Small intestine (tissue), 7 donors: ENCODE results near the gene LMO4. TPM values are rescaled to one million over a fixed set of nuclear protein-coding genes. Genes with fewer than 3 reads are reported as not detected.
A peak's percentile ranks its signal among the peaks of the same experiment; 100 is the strongest.

ENCODE experiments used
- DNase-seq, 2 donors: peaks; one replicate each; pipeline versions ENCODE4 v3.0.0 to v3.0.0-alpha.2; 2013
- FAIRE-seq: peaks from 2 replicates; lab custom pipeline; 2012; peaks lifted over from hg19 to GRCh38; lab: Jason Lieb, UNC
- H3K27ac ChIP-seq, 3 donors: one replicate each; pipeline ENCODE4 v1.5.1; 2013; ENCODE audit warnings: low read length in 2 of 3, mild to moderate bottlenecking in 2 of 3, control low read depth in 1 of 3, inconsistent platforms in 1 of 3, low read depth in 1 of 3, moderate library complexity in 1 of 3
- H3K27me3 ChIP-seq, 3 donors: one replicate each; pipeline ENCODE4 v1.6.1; 2013; ENCODE audit warnings: low read length in 3 of 3, inconsistent platforms in 1 of 3; ENCODE audit not compliant: control insufficient read depth in 3 of 3, insufficient read depth in 3 of 3
- H3K36me3 ChIP-seq, 3 donors: one replicate each; pipeline ENCODE4 v1.6.1; 2013; ENCODE audit warnings: low read length in 3 of 3, inconsistent platforms in 1 of 3, low read depth in 1 of 3, mild to moderate bottlenecking in 1 of 3, moderate library complexity in 1 of 3; ENCODE audit not compliant: control insufficient read depth in 3 of 3, insufficient read depth in 2 of 3
- H3K4me1 ChIP-seq, 3 donors: one replicate each; pipeline ENCODE4 v1.6.1; 2013; ENCODE audit warnings: low read length in 2 of 3, inconsistent platforms in 1 of 3, low read depth in 1 of 3, mild to moderate bottlenecking in 1 of 3, moderate library complexity in 1 of 3; ENCODE audit not compliant: control insufficient read depth in 3 of 3, insufficient read depth in 2 of 3
- H3K4me3 ChIP-seq, 3 donors: one replicate each; pipeline ENCODE4 v1.5.1; 2013; ENCODE audit warnings: low read length in 3 of 3, control low read depth in 1 of 3, inconsistent platforms in 1 of 3, low read depth in 1 of 3, mild to moderate bottlenecking in 1 of 3, moderate library complexity in 1 of 3
- H3K9me3 ChIP-seq, 2 donors: one replicate each; pipeline ENCODE4 v1.6.1; 2013; ENCODE audit warnings: low read depth in 1 of 2, low read length in 1 of 2; ENCODE audit not compliant: control insufficient read depth in 2 of 2, insufficient read depth in 1 of 2
- WGBS, 3 donors: extraction: QIAGEN DNeasy Blood & Tissue Kit; methylation state at CpG; one replicate each; pipeline ENCODE4 v1.1.7; 2013; 5-methylcytosine and 5-hydroxymethylcytosine counted together
- polyA plus RNA-seq, 4 donors: library from polyadenylated mRNA; stranded (reverse) in 3 of 4; unstranded in 1 of 4; fragments of 200-250 nt in 3 of 4; fragments of 120-200 nt in 1 of 4; gene quantifications; one replicate each; pipeline versions ENCODE4 v1.2.1 to v1.2.3, GENCODE V29; 2013
- donor health status: healthy with polysubstance abuse.
- donor health status: control.
- donor health status: control.
- donor health status: Bipolar disorder and iron deficiency.
- donor health status: healthy.

Gene LMO4
- polyA plus RNA-seq, 4 donors: 66.4 to 162 (median 94.9) TPM

- H3K27me3 ChIP-seq: no peaks in the 10 kb centered on the region
- H3K9me3 ChIP-seq: no peaks in the 10 kb centered on the region
- no peak for FAIRE-seq
- WGBS, 3 donors: 78 to 87% (median 85%) methylated on average over 5 of the region's 5 CpGs
- H3K4me3 ChIP-seq: no peak overlapping the region
- no peak overlapping the region for H3K27ac ChIP-seq
- H3K36me3 ChIP-seq: peaks cover 10 to 22% (median 20%) of the 10 kb centered on the region in 3 donors
- no peak for DNase-seq
- peaks cover 4 to 28% (median 12%) of the 10 kb centered on the region in 3 donors for H3K4me1 ChIP-seq
Observed at GRCh38 chr1:87337606-87338005, 8.9 kb downstream of the LMO4 start.

- FAIRE-seq: no peak
- Histone ChIP-seq H3K4me1 (peaks cover 7 to 29% (median 8%) of the 10 kb centered on the region in 3 donors), H3K4me3 (no peak overlapping the region), H3K27me3 (no peaks in the 10 kb centered on the region), H3K9me3 (no peaks in the 10 kb centered on the region), H3K27ac (no peak overlapping the region), H3K36me3 (peaks cover 10 to 22% (median 20%) of the 10 kb centered on the region in 3 donors)
- no peak for DNase-seq
- WGBS, 3 donors: 62 to 70% (median 70%) methylated on average over 3 of the region's 3 CpGs
Observed at GRCh38 chr1:87338566-87338965, 9.9 kb downstream of the LMO4 start.

GRCh38 chr1:87344231-87344630 lies 15.6 kb downstream of the LMO4 start:
- WGBS, 3 donors: 91 to 95% (median 92%) methylated on average over 3 of the region's 3 CpGs
- DNase-seq (no peak), FAIRE-seq (no peak)
- no peak overlapping the region for H3K4me3 ChIP-seq
- H3K9me3 ChIP-seq: no peaks in the 10 kb centered on the region
- peaks cover 2 to 25% (median 6%) of the 10 kb centered on the region in 3 donors for H3K4me1 ChIP-seq
- no peak overlapping the region for H3K27ac ChIP-seq
- no peaks in the 10 kb centered on the region for H3K27me3 ChIP-seq
- peaks cover 15 to 17% (median 15%) of the 10 kb centered on the region in 3 donors for H3K36me3 ChIP-seq

GRCh38 chr1:87346130-87346814 lies 17.6 kb downstream of the LMO4 start:
- WGBS, 3 donors: 73 to 79% (median 78%) methylated on average over 8 of the region's 8 CpGs
- Histone ChIP-seq H3K4me3 (no peak overlapping the region), H3K4me1 (peaks cover 2 to 34% (median 6%) of the 10 kb centered on the region in 3 donors), H3K9me3 (no peaks in the 10 kb centered on the region), H3K36me3 (peaks cover 6 to 9% (median 7%) of the 10 kb centered on the region in 3 donors), H3K27me3 (no peaks in the 10 kb centered on the region), H3K27ac (peak overlapping the region in 1 of 3 donors; percentile 38)
- no peak for FAIRE-seq
- peak; percentile 32 to 51 for DNase-seq

- Histone ChIP-seq H3K4me1 (peaks cover 2 to 30% (median 3%) of the 10 kb centered on the region in 3 donors), H3K4me3 (no peak overlapping the region), H3K27me3 (no peaks in the 10 kb centered on the region), H3K36me3 (peaks cover 1 to 6% (median 5%) of the 10 kb centered on the region in 3 donors), H3K27ac (peak overlapping the region in 1 of 3 donors; percentile 29), H3K9me3 (no peaks in the 10 kb centered on the region)
- DNase-seq (no peak), FAIRE-seq (no peak)
- WGBS, 3 donors: 71 to 86% (median 84%) methylated on average over 7 of the region's 7 CpGs
Observed at GRCh38 chr1:87348341-87349019, 19.8 kb downstream of the LMO4 start.

GRCh38 chr1:87349036-87349435 lies 20.4 kb downstream of the LMO4 start:
- H3K27ac ChIP-seq: peak overlapping the region in 1 of 3 donors; percentile 29
- 43 to 66% (median 49%) methylated on average over 2 of the region's 2 CpGs for WGBS, 3 donors
- no peaks in the 10 kb centered on the region for H3K9me3 ChIP-seq
- H3K4me3 ChIP-seq: no peak overlapping the region
- H3K36me3 ChIP-seq: peaks cover 1 to 6% (median 5%) of the 10 kb centered on the region in 3 donors
- peaks cover 2 to 30% (median 2%) of the 10 kb centered on the region in 3 donors for H3K4me1 ChIP-seq
- H3K27me3 ChIP-seq: no peaks in the 10 kb centered on the region
- DNase-seq (peak in 1 of 2 donors; percentile 52), FAIRE-seq (no peak)

- WGBS, 3 donors: 90 to 100% (median 98%) methylated on average over 3 of the region's 3 CpGs
Observed at GRCh38 chr1:87355894-87356293, 27.2 kb downstream of the LMO4 start.

GRCh38 chr1:87356591-87356990 lies 27.9 kb downstream of the LMO4 start:
- FAIRE-seq: no peak

More at GRCh38 chr1:87355894-87356293, 27.2 kb downstream of the LMO4 start:
- Histone ChIP-seq H3K4me3 (no peak overlapping the region), H3K36me3 (peaks cover 0 to 5% (median 0%) of the 10 kb centered on the region in 3 donors), H3K9me3 (peaks cover 0 to 14% of the 10 kb centered on the region in 2 donors), H3K27ac (no peak overlapping the region), H3K4me1 (no peaks in the 10 kb centered on the region), H3K27me3 (no peaks in the 10 kb centered on the region)
- FAIRE-seq (no peak), DNase-seq (no peak)

More at GRCh38 chr1:87356591-87356990, 27.9 kb downstream of the LMO4 start:
- Histone ChIP-seq H3K4me1 (no peaks in the 10 kb centered on the region), H3K36me3 (peaks cover 0 to 5% (median 0%) of the 10 kb centered on the region in 3 donors), H3K27me3 (no peaks in the 10 kb centered on the region), H3K4me3 (no peak overlapping the region), H3K27ac (no peak overlapping the region), H3K9me3 (peaks cover 0 to 14% of the 10 kb centered on the region in 2 donors)
- WGBS, 3 donors: 92% methylated on average over 5 of the region's 5 CpGs
- DNase-seq: no peak
